ENCODE results near the gene MAPK12.
A peak's percentile ranks its signal among the peaks of the same experiment; 100 is the strongest.

Gene MAPK12

GRCh38 chr22:50268655-50269113, 7.2 kb upstream of the MAPK12 start:
- Histone ChIP-seq H3K36me3 (ENCODE audit: control insufficient read depth in 1 of 2, insufficient read depth in 2 of 2, low read length in 2 of 2) (no peaks in the 10 kb centered on the region), H3K9ac (ENCODE audit: low read depth in 1 of 2, low read length in 2 of 2) (no peak overlapping the region), H3K9me3 (ENCODE audit: control insufficient read depth in 1 of 2, low read length in 2 of 2) (no peaks in the 10 kb centered on the region), H3K4me3 (ENCODE audit: low read depth in 1 of 2, low read length in 2 of 2) (no peak overlapping the region), H3K4me1 (ENCODE audit: control insufficient read depth in 1 of 2, insufficient read depth in 2 of 2, low read length in 2 of 2) (peaks cover 20 to 23% of the 10 kb centered on the region in 2 donors), H3K27ac (ENCODE audit: low read depth, low read length) (no peak overlapping the region), H3K27me3 (ENCODE audit: control insufficient read depth in 1 of 2, insufficient read depth in 2 of 2, low read length in 2 of 2) (peaks cover 5 to 6% of the 10 kb centered on the region in 2 donors)

- H3K36me3 ChIP-seq (ENCODE audit: control insufficient read depth in 1 of 2, insufficient read depth in 2 of 2, low read length in 2 of 2), result no peaks in the 10 kb centered on the region
- peaks cover 10 to 12% of the 10 kb centered on the region in 2 donors for H3K27me3 ChIP-seq (ENCODE audit: control insufficient read depth in 1 of 2, insufficient read depth in 2 of 2, low read length in 2 of 2)
- H3K27ac ChIP-seq (ENCODE audit: low read depth, low read length), result no peak overlapping the region
These were observed 6.3 kb upstream of the MAPK12 start for GRCh38 chr22:50267591-50268390.

GRCh38 chr22:50266994-50267393, 5.5 kb upstream of the MAPK12 start:
- Histone ChIP-seq H3K9ac (ENCODE audit: low read depth in 1 of 2, low read length in 2 of 2) (no peak overlapping the region), H3K27ac (ENCODE audit: low read depth, low read length) (no peak overlapping the region), H3K27me3 (ENCODE audit: control insufficient read depth in 1 of 2, insufficient read depth in 2 of 2, low read length in 2 of 2) (peaks cover 17 to 20% of the 10 kb centered on the region in 2 donors), H3K9me3 (ENCODE audit: control insufficient read depth in 1 of 2, low read length in 2 of 2) (no peaks in the 10 kb centered on the region), H3K4me3 (ENCODE audit: low read depth in 1 of 2, low read length in 2 of 2) (no peak overlapping the region), H3K4me1 (ENCODE audit: control insufficient read depth in 1 of 2, insufficient read depth in 2 of 2, low read length in 2 of 2) (peaks cover 20 to 27% of the 10 kb centered on the region in 2 donors), H3K36me3 (ENCODE audit: control insufficient read depth in 1 of 2, insufficient read depth in 2 of 2, low read length in 2 of 2) (no peaks in the 10 kb centered on the region)

More at GRCh38 chr22:50267591-50268390, 6.3 kb upstream of the MAPK12 start:
- no peak overlapping the region for H3K4me3 ChIP-seq (ENCODE audit: low read depth in 1 of 2, low read length in 2 of 2)
- no peak overlapping the region for H3K9ac ChIP-seq (ENCODE audit: low read depth in 1 of 2, low read length in 2 of 2)
- H3K4me1 ChIP-seq (ENCODE audit: control insufficient read depth in 1 of 2, insufficient read depth in 2 of 2, low read length in 2 of 2), result peaks cover 20 to 23% of the 10 kb centered on the region in 2 donors
- no peaks in the 10 kb centered on the region for H3K9me3 ChIP-seq (ENCODE audit: control insufficient read depth in 1 of 2, low read length in 2 of 2)

DNA sequence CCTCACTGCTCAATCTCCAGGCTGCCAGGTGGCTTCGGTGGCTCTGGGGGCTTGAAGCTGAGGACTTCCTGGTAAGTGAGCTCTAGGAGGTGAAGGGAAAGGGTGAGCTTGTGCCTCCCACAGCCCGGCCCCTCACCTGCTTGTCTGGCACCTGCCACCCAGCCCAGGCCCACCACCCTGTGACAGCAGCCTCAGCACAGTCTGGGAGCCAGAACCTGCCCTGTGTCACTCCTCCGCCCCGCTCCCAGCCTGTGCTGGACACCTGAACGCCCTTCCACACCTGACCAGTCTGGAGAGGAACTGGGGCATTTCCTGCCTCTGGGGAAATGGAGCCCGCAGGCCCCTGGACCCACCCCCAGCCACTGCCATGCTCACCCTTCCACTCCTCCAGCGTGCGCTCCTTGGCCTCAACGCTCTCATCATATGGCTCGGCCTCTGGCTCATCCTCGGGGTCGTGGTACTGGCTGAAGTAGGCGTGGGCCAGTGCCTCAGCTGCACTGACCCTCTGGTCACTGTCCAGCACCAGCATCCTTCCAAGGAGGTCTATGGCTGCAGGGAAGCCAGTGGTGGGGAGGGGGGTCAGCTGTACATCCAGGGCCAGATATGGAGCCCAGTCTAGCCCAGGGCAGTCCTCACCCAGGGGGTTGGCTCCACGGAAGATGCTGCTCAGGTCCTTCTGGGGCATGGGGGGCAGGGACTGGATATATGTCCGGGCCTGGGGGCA, 3.6 kb upstream of the MAPK12 start:
- Histone ChIP-seq H3K4me1 (ENCODE audit: control insufficient read depth in 1 of 2, insufficient read depth in 2 of 2, low read length in 2 of 2) (peaks cover 13 to 19% of the 10 kb centered on the region in 2 donors), H3K4me3 (ENCODE audit: low read depth in 1 of 2, low read length in 2 of 2) (no peak overlapping the region), H3K36me3 (ENCODE audit: control insufficient read depth in 1 of 2, insufficient read depth in 2 of 2, low read length in 2 of 2) (no peaks in the 10 kb centered on the region), H3K27ac (ENCODE audit: low read depth, low read length) (no peak overlapping the region), H3K9me3 (ENCODE audit: control insufficient read depth in 1 of 2, low read length in 2 of 2) (no peaks in the 10 kb centered on the region), H3K9ac (ENCODE audit: low read depth in 1 of 2, low read length in 2 of 2) (no peak overlapping the region), H3K27me3 (ENCODE audit: control insufficient read depth in 1 of 2, insufficient read depth in 2 of 2, low read length in 2 of 2) (peaks cover 21 to 27% of the 10 kb centered on the region in 2 donors)

- Histone ChIP-seq H3K4me1 (ENCODE audit: control insufficient read depth in 1 of 2, insufficient read depth in 2 of 2, low read length in 2 of 2) (peaks cover 10 to 15% of the 10 kb centered on the region in 2 donors), H3K27me3 (ENCODE audit: control insufficient read depth in 1 of 2, insufficient read depth in 2 of 2, low read length in 2 of 2) (peaks cover 23 to 24% of the 10 kb centered on the region in 2 donors), H3K4me3 (ENCODE audit: low read depth in 1 of 2, low read length in 2 of 2) (no peak overlapping the region)
These were observed 2.7 kb upstream of the MAPK12 start for GRCh38 chr22:50264104-50264745.

DNA sequence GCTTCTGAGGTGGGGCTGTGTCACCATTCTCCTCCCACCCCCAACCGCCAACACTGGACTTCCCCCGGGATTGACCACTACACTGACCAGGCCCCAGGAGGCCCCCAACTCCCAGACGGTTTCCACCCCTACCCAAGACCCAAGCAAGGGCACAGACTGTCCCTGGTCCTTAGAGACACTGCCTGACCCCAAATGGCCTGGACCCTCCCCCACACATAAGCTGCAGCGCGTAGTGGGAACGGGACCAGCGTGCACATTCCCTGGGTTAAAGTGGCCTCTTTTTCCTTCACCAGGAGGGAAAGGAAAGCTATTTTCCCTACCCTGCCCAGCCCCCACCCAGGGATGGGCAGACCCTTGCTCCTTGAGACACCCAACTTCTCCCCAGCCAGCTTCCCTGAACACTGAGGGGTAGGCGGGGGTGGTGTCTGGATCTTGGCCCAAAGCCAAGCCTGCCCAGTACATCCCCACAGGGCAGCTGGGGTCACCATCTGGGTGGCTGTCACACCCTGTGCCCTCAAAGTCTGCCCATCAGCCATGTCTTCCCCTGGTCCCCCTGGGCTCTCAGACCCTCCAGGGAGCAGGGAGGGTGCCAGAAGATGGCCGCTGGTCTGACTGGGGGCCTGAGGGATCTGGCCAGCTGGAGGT, 1.6 kb upstream of the MAPK12 start:
- H3K4me3 ChIP-seq (ENCODE audit: low read depth in 1 of 2, low read length in 2 of 2), result no peak overlapping the region
- peaks cover 21 to 24% of the 10 kb centered on the region in 2 donors for H3K27me3 ChIP-seq (ENCODE audit: control insufficient read depth in 1 of 2, insufficient read depth in 2 of 2, low read length in 2 of 2)
- H3K9ac ChIP-seq (ENCODE audit: low read depth in 1 of 2, low read length in 2 of 2), result no peak overlapping the region
- no peaks in the 10 kb centered on the region for H3K9me3 ChIP-seq (ENCODE audit: control insufficient read depth in 1 of 2, low read length in 2 of 2)
- no peak overlapping the region for H3K27ac ChIP-seq (ENCODE audit: low read depth, low read length)
- H3K4me1 ChIP-seq (ENCODE audit: control insufficient read depth in 1 of 2, insufficient read depth in 2 of 2, low read length in 2 of 2), result peaks cover under 1 to 8% of the 10 kb centered on the region in 2 donors
- no peaks in the 10 kb centered on the region for H3K36me3 ChIP-seq (ENCODE audit: control insufficient read depth in 1 of 2, insufficient read depth in 2 of 2, low read length in 2 of 2)

More at GRCh38 chr22:50264104-50264745, 2.7 kb upstream of the MAPK12 start:
- H3K9ac ChIP-seq (ENCODE audit: low read depth in 1 of 2, low read length in 2 of 2), result no peak overlapping the region
- H3K36me3 ChIP-seq (ENCODE audit: control insufficient read depth in 1 of 2, insufficient read depth in 2 of 2, low read length in 2 of 2), result no peaks in the 10 kb centered on the region
- H3K9me3 ChIP-seq (ENCODE audit: control insufficient read depth in 1 of 2, low read length in 2 of 2), result no peaks in the 10 kb centered on the region
- no peak overlapping the region for H3K27ac ChIP-seq (ENCODE audit: low read depth, low read length)

DNA sequence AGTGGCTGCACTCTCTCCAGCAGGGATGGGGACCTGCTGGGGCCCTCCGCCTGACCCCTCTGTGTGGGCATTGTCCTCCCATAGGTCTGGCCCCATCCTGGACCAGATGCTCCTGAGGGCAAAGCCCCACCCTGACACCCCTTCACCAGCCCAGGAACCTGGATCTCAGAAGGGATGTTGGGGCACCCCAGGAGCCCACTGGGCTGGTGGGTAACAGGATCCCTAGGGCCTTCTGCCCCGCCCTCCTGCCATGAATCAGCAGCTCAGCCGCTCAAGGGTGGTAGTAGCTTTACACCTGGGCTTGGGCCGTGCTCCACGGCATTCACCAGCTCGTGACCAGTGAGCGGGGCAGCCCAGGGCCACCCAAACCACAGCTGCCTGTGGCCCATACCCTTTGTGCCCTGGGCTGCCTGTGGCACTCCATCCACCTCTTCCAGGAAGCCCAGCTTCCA, 1.0 kb upstream of the MAPK12 start:
- H3K4me3 ChIP-seq (ENCODE audit: low read depth in 1 of 2, low read length in 2 of 2), result no peak overlapping the region
- no peaks in the 10 kb centered on the region for H3K36me3 ChIP-seq (ENCODE audit: control insufficient read depth in 1 of 2, insufficient read depth in 2 of 2, low read length in 2 of 2)
- no peak overlapping the region for H3K27ac ChIP-seq (ENCODE audit: low read depth, low read length)
- H3K9me3 ChIP-seq (ENCODE audit: control insufficient read depth in 1 of 2, low read length in 2 of 2), result no peaks in the 10 kb centered on the region
- H3K9ac ChIP-seq (ENCODE audit: low read depth in 1 of 2, low read length in 2 of 2), result no peak overlapping the region
- peaks cover 6 to 8% of the 10 kb centered on the region in 2 donors for H3K4me1 ChIP-seq (ENCODE audit: control insufficient read depth in 1 of 2, insufficient read depth in 2 of 2, low read length in 2 of 2)
- peaks cover 21 to 24% of the 10 kb centered on the region in 2 donors for H3K27me3 ChIP-seq (ENCODE audit: control insufficient read depth in 1 of 2, insufficient read depth in 2 of 2, low read length in 2 of 2)

DNA sequence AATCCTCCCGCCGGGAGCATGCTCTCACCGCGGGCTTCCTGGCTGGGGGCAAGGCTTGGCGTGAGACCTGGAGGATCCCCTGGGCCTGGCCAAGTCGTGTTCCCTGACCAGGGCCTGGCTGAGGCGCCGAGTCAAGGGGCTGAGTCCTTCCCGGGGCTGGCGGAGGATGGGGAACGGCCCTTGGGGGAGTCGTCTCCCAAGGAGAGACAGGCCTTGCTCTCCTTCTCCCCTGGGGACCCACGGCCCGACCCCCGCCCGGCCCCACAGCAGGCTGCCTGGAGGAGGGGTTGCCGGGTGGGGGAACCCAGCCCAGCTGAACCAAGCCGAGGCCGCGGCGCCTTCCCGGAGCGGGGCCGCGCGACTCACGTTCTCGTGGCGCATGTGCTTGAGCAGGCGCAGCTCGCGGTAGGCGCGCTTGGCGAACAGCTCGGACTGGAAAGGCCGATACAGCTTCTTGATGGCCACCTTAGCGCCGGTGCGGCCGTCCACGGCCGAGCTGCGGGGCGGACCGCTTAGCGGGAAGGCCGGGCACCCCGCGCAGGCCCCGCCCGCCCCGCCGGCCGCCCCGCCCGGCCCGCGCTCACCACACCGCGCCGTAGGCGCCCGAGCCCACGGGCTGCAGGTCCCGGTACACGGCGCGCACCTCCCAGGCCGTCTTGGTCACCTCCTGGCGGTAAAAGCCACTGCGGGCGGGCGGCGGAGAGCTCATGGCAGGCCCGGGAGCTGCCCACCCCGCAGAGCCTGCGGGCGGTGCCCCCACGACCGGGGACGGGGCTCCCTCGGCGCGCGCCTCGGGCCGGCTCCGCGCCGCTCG, 475 bp downstream of the MAPK12 start:
- H3K4me1 ChIP-seq (ENCODE audit: control insufficient read depth in 1 of 2, insufficient read depth in 2 of 2, low read length in 2 of 2), result peaks cover 8% of the 10 kb centered on the region in 2 donors
- H3K27me3 ChIP-seq (ENCODE audit: control insufficient read depth in 1 of 2, insufficient read depth in 2 of 2, low read length in 2 of 2), result peaks cover 21 to 28% of the 10 kb centered on the region in 2 donors
- H3K27ac ChIP-seq (ENCODE audit: low read depth, low read length), result no peak overlapping the region
- no peaks in the 10 kb centered on the region for H3K9me3 ChIP-seq (ENCODE audit: control insufficient read depth in 1 of 2, low read length in 2 of 2)
- no peak overlapping the region for H3K9ac ChIP-seq (ENCODE audit: low read depth in 1 of 2, low read length in 2 of 2)
- H3K36me3 ChIP-seq (ENCODE audit: control insufficient read depth in 1 of 2, insufficient read depth in 2 of 2, low read length in 2 of 2), result no peaks in the 10 kb centered on the region
- H3K4me3 ChIP-seq (ENCODE audit: low read depth in 1 of 2, low read length in 2 of 2), result peak overlapping the region in 1 of 2 donors; percentile 45

GRCh38 chr22:50260434-50260800, 1.1 kb downstream of the MAPK12 start:
- H3K4me3 ChIP-seq (ENCODE audit: low read depth in 1 of 2, low read length in 2 of 2), result no peak overlapping the region
- H3K27me3 ChIP-seq (ENCODE audit: control insufficient read depth in 1 of 2, insufficient read depth in 2 of 2, low read length in 2 of 2), result peaks cover 21 to 28% of the 10 kb centered on the region in 2 donors
- H3K27ac ChIP-seq (ENCODE audit: low read depth, low read length), result no peak overlapping the region
- no peaks in the 10 kb centered on the region for H3K9me3 ChIP-seq (ENCODE audit: control insufficient read depth in 1 of 2, low read length in 2 of 2)
- peaks cover 8% of the 10 kb centered on the region in 2 donors for H3K4me1 ChIP-seq (ENCODE audit: control insufficient read depth in 1 of 2, insufficient read depth in 2 of 2, low read length in 2 of 2)
- no peak overlapping the region for H3K9ac ChIP-seq (ENCODE audit: low read depth in 1 of 2, low read length in 2 of 2)
- H3K36me3 ChIP-seq (ENCODE audit: control insufficient read depth in 1 of 2, insufficient read depth in 2 of 2, low read length in 2 of 2), result no peaks in the 10 kb centered on the region

Data from duodenal mucosa (tissue), 2 donors.